HG02759 (cell line): Measurements from ENCODE around the gene GFPT1.

Source experiments
- ATAC-seq: cut with Tn5 transposase; IDR thresholded peaks from one replicate; pipeline ENCODE4 v1.9.1; 2021; ENCODE audit warnings: mild to moderate bottlenecking, moderate library complexity; ENCODE audit not compliant: unreplicated experiment

Gene GFPT1

GRCh38 chr2:69330781-69331180, 56.2 kb downstream of the GFPT1 start:
- no peak for ATAC-seq

GRCh38 chr2:69322631-69323030, 64.4 kb downstream of the GFPT1 start:
- no peak for ATAC-seq

- ATAC-seq = no peak
Measured at GRCh38 chr2:69316550-69316949, 70.5 kb downstream of the GFPT1 start.

- ATAC-seq = no peak
Measured at GRCh38 chr2:69315160-69315761, 71.8 kb downstream of the GFPT1 start.

- no peak for ATAC-seq
Measured at GRCh38 chr2:69311024-69311416, 76.0 kb downstream of the GFPT1 start.

GRCh38 chr2:69310111-69311023, 76.7 kb downstream of the GFPT1 start:
- ATAC-seq = no peak

GRCh38 chr2:69309351-69310110, 77.5 kb downstream of the GFPT1 start:
- no peak for ATAC-seq

GRCh38 chr2:69308338-69308737, 78.7 kb downstream of the GFPT1 start:
- no peak for ATAC-seq

- peak; percentile 91 for ATAC-seq
Measured at GRCh38 chr2:69307579-69308064, 79.4 kb downstream of the GFPT1 start.

GRCh38 chr2:69306822-69307578, 80.0 kb downstream of the GFPT1 start:
- peak; percentile 64 for ATAC-seq

GRCh38 chr2:69306393-69306821, 80.6 kb downstream of the GFPT1 start:
- ATAC-seq = no peak

GRCh38 chr2:69305712-69306392, 81.2 kb downstream of the GFPT1 start:
- ATAC-seq = no peak

GRCh38 chr2:69305166-69305565, 81.9 kb downstream of the GFPT1 start:
- no peak for ATAC-seq

- no peak for ATAC-seq
Measured at GRCh38 chr2:69304656-69305055, 82.4 kb downstream of the GFPT1 start.

GRCh38 chr2:69300650-69301049, 86.4 kb downstream of the GFPT1 start:
- no peak for ATAC-seq

- ATAC-seq = no peak
Measured at GRCh38 chr2:69299772-69300516, 87.1 kb downstream of the GFPT1 start.

- no peak for ATAC-seq
Measured at GRCh38 chr2:69298862-69299261, 88.2 kb downstream of the GFPT1 start.

GRCh38 chr2:69298261-69298660, 88.8 kb downstream of the GFPT1 start:
- no peak for ATAC-seq

GRCh38 chr2:69297216-69297615, 89.8 kb downstream of the GFPT1 start:
- ATAC-seq = no peak
